Left ventricle myocardium inferior (tissue), 1 donor: ENCODE results near the gene CLSTN2. TPM values are rescaled to one million over a fixed set of nuclear protein-coding genes. Genes with fewer than 3 reads are reported as not detected.

Experiments used
- DNase-seq: peaks from one replicate; pipeline ENCODE4 v3.0.0-alpha.2; 2020
- H3K27ac ChIP-seq: fragments of 200-600 bp; replicated peaks from 2 replicates; pipeline ENCODE4 v1.8.0; 2021
- H3K27me3 ChIP-seq: fragments of 200-600 bp; 2 replicates; pipeline ENCODE4 v1.8.0; 2021; ENCODE audit warnings: low read depth
- H3K36me3 ChIP-seq: fragments of 200-600 bp; 2 replicates; pipeline ENCODE4 v1.8.0; 2021
- H3K4me1 ChIP-seq: fragments of 200-600 bp; 2 replicates; pipeline ENCODE4 v1.8.0; 2021
- H3K4me3 ChIP-seq: fragments of 200-600 bp; 2 replicates; pipeline ENCODE4 v1.8.0; 2021; ENCODE audit warnings: mild to moderate bottlenecking, moderate library complexity
- H3K9me3 ChIP-seq: fragments of 200-600 bp; replicated peaks from 2 replicates; pipeline ENCODE4 v1.8.0; 2021
- CTCF ChIP-seq: fragments of 200-600 bp; IDR thresholded peaks from 2 replicates; pipeline ENCODE4 v1.8.0; 2021; ENCODE audit warnings: antibody characterized with exemption, mild to moderate bottlenecking, borderline replicate concordance
- intact Hi-C: fragments of 100-400 bp; cut with micrococcal nuclease; formaldehyde crosslinking; loops from one replicate; pipeline ENCODE4 v1.11.0; 2022
- total RNA-seq: library from RNA; stranded (reverse); fragmentation: NEBNext Ultra II Directional; extraction: Animal tissue kit (Norgen Biotek cat#: 25700); gene quantifications from one replicate; pipeline ENCODE4 v1.2.1, GENCODE V29; 2021
- donor health status: DM: no; HTN: yes; CAD: no; lungs with severe emphysema.

CLSTN2 gene
- total RNA-seq, 1 donor from 2014 or later: 7.0 TPM

- Histone ChIP-seq H3K36me3 (no peaks in the 10 kb centered on the region), H3K27me3 (peaks cover 58% of the 10 kb centered on the region)
These were observed 381.0 kb downstream of the CLSTN2 start for GRCh38 chr3:140315955-140316354.

GRCh38 chr3:140316466-140316865 is 381.5 kb downstream of the CLSTN2 start:
- no peak for DNase-seq
- Histone ChIP-seq H3K36me3 (no peaks in the 10 kb centered on the region), H3K27ac (no peak overlapping the region), H3K9me3 (no peaks in the 10 kb centered on the region), H3K4me1 (no peaks in the 10 kb centered on the region), H3K4me3 (no peak overlapping the region), H3K27me3 (peaks cover 63% of the 10 kb centered on the region)
- no peak for TF ChIP-seq CTCF
- intact Hi-C loops: no loop called here

More at GRCh38 chr3:140315955-140316354, 381.0 kb downstream of the CLSTN2 start:
- H3K4me3 ChIP-seq: no peak overlapping the region
- H3K27ac ChIP-seq: no peak overlapping the region
- intact Hi-C loops: no loop called here
- H3K4me1 ChIP-seq: no peaks in the 10 kb centered on the region
- no peak for TF ChIP-seq CTCF
- no peak for DNase-seq
- H3K9me3 ChIP-seq: no peaks in the 10 kb centered on the region

- Histone ChIP-seq H3K27ac (no peak overlapping the region), H3K27me3 (peaks cover 68% of the 10 kb centered on the region), H3K4me3 (no peak overlapping the region), H3K36me3 (no peaks in the 10 kb centered on the region), H3K9me3 (no peaks in the 10 kb centered on the region), H3K4me1 (no peaks in the 10 kb centered on the region)
- intact Hi-C loops: no loop called here
- no peak for TF ChIP-seq CTCF
- DNase-seq: no peak
These were observed 381.9 kb downstream of the CLSTN2 start for GRCh38 chr3:140316868-140317400.

GRCh38 chr3:140319739-140320138 is 384.8 kb downstream of the CLSTN2 start:
- H3K9me3 ChIP-seq: no peaks in the 10 kb centered on the region
- H3K36me3 ChIP-seq: no peaks in the 10 kb centered on the region
- TF ChIP-seq CTCF: no peak
- DNase-seq: no peak
- no peak overlapping the region for H3K27ac ChIP-seq
- no peaks in the 10 kb centered on the region for H3K4me1 ChIP-seq
- intact Hi-C loops: no loop called here
- H3K4me3 ChIP-seq: no peak overlapping the region
- peaks cover 55% of the 10 kb centered on the region for H3K27me3 ChIP-seq

GRCh38 chr3:140323561-140323960 is 388.6 kb downstream of the CLSTN2 start:
- Histone ChIP-seq H3K27me3 (peaks cover 28% of the 10 kb centered on the region), H3K4me1 (no peaks in the 10 kb centered on the region), H3K27ac (no peak overlapping the region), H3K4me3 (no peak overlapping the region), H3K36me3 (no peaks in the 10 kb centered on the region), H3K9me3 (no peaks in the 10 kb centered on the region)
- intact Hi-C loops: no loop called here
- DNase-seq: no peak
- no peak for TF ChIP-seq CTCF
